Suprapubic skin (tissue), 4 donors: ENCODE measurements around the gene WNT2B.

Experiments
- CTCF ChIP-seq, 2 donors: fragments of 200-600 bp in 1 of 2; fragments of 450-650 bp in 1 of 2; sonication (generic) in 1 of 2; IDR thresholded peaks; one replicate each; pipeline ENCODE4 v1.5.1; 2016 to 2019; ENCODE audit warnings: antibody characterized with exemption in 2 of 2, mild to moderate bottlenecking in 1 of 2, moderate library complexity in 1 of 2
- POLR2A ChIP-seq, 2 donors: fragments of 450-650 bp; IDR thresholded peaks; one replicate each; pipeline ENCODE4 v1.6.1; 2017; ENCODE audit warnings: antibody characterized with exemption in 2 of 2, mild to moderate bottlenecking in 2 of 2, moderate library complexity in 2 of 2
- POLR2AphosphoS5 ChIP-seq, 3 donors: sonication (generic); formaldehyde crosslinking; IDR thresholded peaks; one replicate each; pipeline ENCODE4 v1.6.1; 2017; ENCODE audit warnings: antibody characterized with exemption in 3 of 3

- no peak for TF ChIP-seq POLR2A (IDR thresholded peaks at IDR 0.05)
- TF ChIP-seq POLR2AphosphoS5 (IDR thresholded peaks at IDR 0.05) = no peak
- no peak for TF ChIP-seq CTCF (IDR thresholded peaks at IDR 0.05)
Measured at GRCh38 chr1:112506731-112507130, 2.0 kb upstream of the WNT2B start.
